Astrocyte (in vitro differentiated cells and primary cell): Measurements from ENCODE around the gene PBX3. TPM values are rescaled to one million over a fixed set of nuclear protein-coding genes. Genes with fewer than 3 reads are reported as not detected.
A peak's percentile ranks its signal among the peaks of the same experiment; 100 is the strongest.

Experiments used
- DNase-seq: peaks from one replicate; pipeline ENCODE4 v3.0.0-alpha.2; 2010; ENCODE audit warnings: low read depth
- FAIRE-seq: peaks from 2 replicates; lab custom pipeline; 2011; peaks lifted over from hg19 to GRCh38; lab: Jason Lieb, UNC
- H2AFZ ChIP-seq: 2 replicates; pipeline ENCODE4 v1.6.0; 2012; ENCODE audit warnings: low read depth, low read length, inconsistent platforms
- H3K27ac ChIP-seq: 2 replicates; pipeline ENCODE4 v1.5.1; 2011; ENCODE audit warnings: low read depth, low read length, inconsistent platforms
- H3K27me3 ChIP-seq: 2 replicates; pipeline ENCODE4 v1.6.0; 2011; ENCODE audit warnings: low read length, inconsistent platforms; ENCODE audit not compliant: insufficient read depth
- H3K36me3 ChIP-seq: 2 replicates; pipeline ENCODE4 v1.5.1; 2011; ENCODE audit warnings: low read length, inconsistent platforms; ENCODE audit not compliant: insufficient read depth
- H3K4me1 ChIP-seq: 2 replicates; pipeline ENCODE4 v1.5.1; 2011; ENCODE audit warnings: low read length, inconsistent platforms; ENCODE audit not compliant: insufficient read depth
- H3K4me2 ChIP-seq: 2 replicates; pipeline ENCODE4 v1.6.0; 2012; ENCODE audit warnings: low read length, inconsistent platforms
- H3K4me3 ChIP-seq: 2 replicates; pipeline ENCODE4 v1.5.1; 2011; ENCODE audit warnings: low read depth, mild to moderate bottlenecking, low read length, inconsistent platforms; ENCODE audit not compliant: insufficient read depth
- H3K79me2 ChIP-seq: 2 replicates; pipeline ENCODE4 v1.6.0; 2012; ENCODE audit warnings: mild to moderate bottlenecking, low read length, inconsistent platforms; ENCODE audit not compliant: insufficient read depth
- H3K9ac ChIP-seq: 2 replicates; pipeline ENCODE4 v1.6.0; 2012; ENCODE audit warnings: mild to moderate bottlenecking, low read length, inconsistent platforms
- H3K9me3 ChIP-seq: 2 replicates; pipeline ENCODE4 v1.5.1; 2012; ENCODE audit warnings: low read depth, mild to moderate bottlenecking, low read length, inconsistent platforms; ENCODE audit not compliant: insufficient read depth
- H4K20me1 ChIP-seq: 2 replicates; pipeline ENCODE4 v1.6.0; 2012; ENCODE audit warnings: low read length, inconsistent platforms; ENCODE audit not compliant: insufficient read depth
- H3K27ac Mint-ChIP-seq: one replicate; pipeline ENCODE4 v1.8.0; 2021; ENCODE audit warnings: mild to moderate bottlenecking, mixed read lengths; ENCODE audit not compliant: unreplicated experiment
- H3K27me3 Mint-ChIP-seq: one replicate; pipeline ENCODE4 v1.8.0; 2021; ENCODE audit warnings: low read depth, mixed read lengths; ENCODE audit not compliant: unreplicated experiment
- H3K36me3 Mint-ChIP-seq: one replicate; pipeline ENCODE4 v1.8.0; 2021; ENCODE audit warnings: low read depth, mixed read lengths; ENCODE audit not compliant: unreplicated experiment
- H3K4me1 Mint-ChIP-seq: one replicate; pipeline ENCODE4 v1.8.0; 2021; ENCODE audit warnings: low read depth, mixed read lengths; ENCODE audit not compliant: unreplicated experiment
- H3K4me3 Mint-ChIP-seq: one replicate; pipeline ENCODE4 v1.8.0; 2021; ENCODE audit warnings: mild to moderate bottlenecking, moderate library complexity, mixed read lengths; ENCODE audit not compliant: unreplicated experiment
- H3K9me3 Mint-ChIP-seq: one replicate; pipeline ENCODE4 v1.8.0; 2021; ENCODE audit warnings: mild to moderate bottlenecking, mixed read lengths; ENCODE audit not compliant: unreplicated experiment
- CTCF ChIP-seq: IDR thresholded peaks from 2 replicates; pipeline ENCODE4 v1.5.1; 2011; ENCODE audit warnings: low read depth, mild to moderate bottlenecking, inconsistent platforms, low read length, moderate library complexity; ENCODE audit not compliant: insufficient read depth
- EZH2 ChIP-seq: IDR thresholded peaks from 2 replicates; pipeline ENCODE4 v1.6.1; 2012; ENCODE audit warnings: mild to moderate bottlenecking, low read length, inconsistent platforms; ENCODE audit not compliant: insufficient read depth
- total RNA-seq: library from RNA; stranded (reverse); gene quantifications from 2 replicates; pipeline ENCODE4 v1.2.1, GENCODE V29; 2021

Gene PBX3
- total RNA-seq, 1 donor from 2014 or later: 51.2 TPM

DNA sequence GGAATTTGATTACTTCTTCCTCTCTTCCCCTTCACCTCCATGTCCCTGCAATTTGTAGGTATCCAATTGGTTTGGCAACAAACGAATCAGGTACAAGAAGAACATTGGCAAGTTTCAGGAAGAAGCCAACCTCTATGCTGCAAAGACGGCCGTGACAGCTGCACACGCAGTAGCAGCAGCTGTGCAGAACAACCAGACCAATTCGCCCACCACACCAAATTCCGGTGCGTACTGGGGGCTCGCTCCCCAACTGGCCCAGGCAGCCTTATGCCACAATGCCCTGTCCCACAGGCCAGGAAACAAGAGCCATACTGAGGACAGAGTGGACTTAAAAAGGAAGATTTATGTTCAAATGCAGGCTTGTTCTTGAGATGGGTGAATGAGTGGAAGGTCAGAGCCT lies 213.5 kb downstream of the PBX3 start:
- H3K27me3 Mint-ChIP-seq: no peaks in the 10 kb centered on the region
- peaks cover 6% of the 10 kb centered on the region for H3K36me3 Mint-ChIP-seq
- no peak overlapping the region for H3K4me3 Mint-ChIP-seq
- H3K4me3 ChIP-seq: no peak overlapping the region
- H3K36me3 ChIP-seq: peaks cover 7% of the 10 kb centered on the region
- no peaks in the 10 kb centered on the region for H3K27me3 ChIP-seq
- H4K20me1 ChIP-seq: no peaks in the 10 kb centered on the region
- no peak for TF ChIP-seq EZH2
- TF ChIP-seq CTCF: no peak
- no peaks in the 10 kb centered on the region for H3K9me3 ChIP-seq
- peaks cover 4% of the 10 kb centered on the region for H3K4me1 ChIP-seq
- no peak overlapping the region for H2AFZ ChIP-seq
- no peak overlapping the region for H3K27ac ChIP-seq
- DNase-seq: no peak
- peaks cover 3% of the 10 kb centered on the region for H3K9me3 Mint-ChIP-seq
- H3K9ac ChIP-seq: no peak overlapping the region
- peak overlapping the region; percentile 1 for H3K4me2 ChIP-seq
- no peak for FAIRE-seq
- H3K27ac Mint-ChIP-seq: no peak overlapping the region
- no peaks in the 10 kb centered on the region for H3K79me2 ChIP-seq
- no peaks in the 10 kb centered on the region for H3K4me1 Mint-ChIP-seq

- Mint-ChIP-seq H3K27me3 (no peaks in the 10 kb centered on the region), H3K4me1 (no peaks in the 10 kb centered on the region), H3K4me3 (no peak overlapping the region), H3K27ac (no peak overlapping the region), H3K36me3 (peaks cover 6% of the 10 kb centered on the region), H3K9me3 (peaks cover 3% of the 10 kb centered on the region)
- Histone ChIP-seq H4K20me1 (no peaks in the 10 kb centered on the region), H3K4me3 (no peak overlapping the region), H3K4me1 (peaks cover 4% of the 10 kb centered on the region), H3K9me3 (no peaks in the 10 kb centered on the region), H2AFZ (no peak overlapping the region), H3K27ac (no peak overlapping the region), H3K9ac (no peak overlapping the region), H3K79me2 (no peaks in the 10 kb centered on the region), H3K4me2 (no peak overlapping the region), H3K27me3 (no peaks in the 10 kb centered on the region), H3K36me3 (peaks cover 7% of the 10 kb centered on the region)
- DNase-seq: no peak
- FAIRE-seq: no peak
- TF ChIP-seq CTCF: no peak
- no peak for TF ChIP-seq EZH2
These were observed 213.9 kb downstream of the PBX3 start for GRCh38 chr9:125961072-125961471.

- Mint-ChIP-seq H3K4me3 (no peak overlapping the region), H3K9me3 (no peaks in the 10 kb centered on the region), H3K36me3 (peaks cover 6% of the 10 kb centered on the region), H3K4me1 (no peaks in the 10 kb centered on the region), H3K27ac (no peak overlapping the region), H3K27me3 (no peaks in the 10 kb centered on the region)
- H3K36me3 ChIP-seq: peaks cover 12% of the 10 kb centered on the region
- H2AFZ ChIP-seq: no peak overlapping the region
- H4K20me1 ChIP-seq: no peaks in the 10 kb centered on the region
- no peaks in the 10 kb centered on the region for H3K9me3 ChIP-seq
- H3K4me3 ChIP-seq: no peak overlapping the region
- DNase-seq (no peak), FAIRE-seq (no peak)
- H3K4me2 ChIP-seq: no peak overlapping the region
- no peak overlapping the region for H3K27ac ChIP-seq
- TF ChIP-seq CTCF (no peak), EZH2 (no peak)
- no peaks in the 10 kb centered on the region for H3K79me2 ChIP-seq
- no peaks in the 10 kb centered on the region for H3K27me3 ChIP-seq
- no peak overlapping the region for H3K9ac ChIP-seq
- peaks cover 4% of the 10 kb centered on the region for H3K4me1 ChIP-seq
These were observed 216.8 kb downstream of the PBX3 start for GRCh38 chr9:125963932-125964331.
